Measurements from ENCODE around the gene IRF1. TPM values are rescaled to one million over a fixed set of nuclear protein-coding genes. Genes with fewer than 3 reads are reported as not detected.

The IRF1 gene
- total and polyA plus RNA-seq, 2 of the 4 experiments (the other 2 are of a cell fraction), result 11.1 to 18.9 TPM

DNA sequence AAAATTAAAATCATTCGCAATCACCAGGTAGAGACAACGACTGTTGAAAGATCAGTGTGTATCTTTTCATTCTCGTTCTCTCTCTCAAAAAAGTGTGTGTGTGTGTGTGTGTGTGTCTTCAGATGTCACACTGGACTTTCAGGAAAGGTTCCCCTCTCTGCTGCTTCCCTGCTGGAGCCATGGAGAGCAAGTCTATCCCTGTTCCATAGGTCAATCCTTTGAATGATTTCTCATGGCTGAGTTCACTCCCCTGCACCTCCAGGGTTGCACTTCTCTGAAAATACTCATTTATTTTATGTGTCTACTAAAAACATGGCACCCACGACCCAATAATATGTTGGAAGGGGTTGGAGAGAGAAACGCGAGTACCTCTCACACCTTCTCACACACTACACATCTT lies 28.2 kb downstream of the IRF1 start:
- Histone ChIP-seq H3K9ac (ENCODE audit: low read depth, low read length) (no peak overlapping the region), H4K5ac (ENCODE audit: low read depth, low read length) (no peak overlapping the region), H3K9me1 (ENCODE audit: insufficient read depth, low read length) (peaks cover 35% of the 10 kb centered on the region), H3K18ac (ENCODE audit: low read depth, low read length) (no peak overlapping the region), H3K36me3 (ENCODE audit: control insufficient read depth, insufficient read depth, low read length) (no peaks in the 10 kb centered on the region), H2AFZ (replicated peaks; ENCODE audit: low read length, poor library complexity) (no peak overlapping the region), H2AK9ac (replicated peaks; ENCODE audit: low read depth, low read length, poor library complexity) (no peak overlapping the region), H3K79me1 (ENCODE audit: low read depth in 1 of 2, low read length in 2 of 2) (peaks cover 0 to 20% of the 10 kb centered on the region in 2 experiments; a peak in 2 of 4 replicates), H2BK20ac (ENCODE audit: low read depth, low read length) (no peak overlapping the region), H4K8ac (ENCODE audit: low read depth in 2 of 2, low read length in 2 of 2) (no peak overlapping the region), H3K14ac (replicated peaks; ENCODE audit: low read depth, low read length) (no peak overlapping the region), H2BK5ac (ENCODE audit: low read depth, low read length, poor library complexity, severe bottlenecking) (no peak overlapping the region), H4K91ac (ENCODE audit: insufficient read depth, low read depth, low read length) (peak overlapping the region; percentile 23; the same call in 1 of the 2 replicates), H3K27ac (ENCODE audit: insufficient read depth, low read length) (no peak overlapping the region), H3K56ac (ENCODE audit: extremely low read depth, insufficient read depth, low read length) (no peak overlapping the region), H3K4me1 (ENCODE audit: control insufficient read depth, insufficient read depth, low read length) (peaks cover 36% of the 10 kb centered on the region), H3K9me3 (ENCODE audit: control insufficient read depth, insufficient read depth, low read length) (no peaks in the 10 kb centered on the region), H3K4ac (ENCODE audit: low read depth, low read length) (peak overlapping the region; percentile 20; the same call in 1 of the 2 replicates), H4K20me1 (ENCODE audit: insufficient read depth, low read length) (no peaks in the 10 kb centered on the region), H2BK120ac (ENCODE audit: low read depth, low read length) (no peak overlapping the region), H3K4me2 (ENCODE audit: low read depth, low read length) (no peak overlapping the region), H2BK15ac (ENCODE audit: low read depth, low read length) (0 out of 3 replicates have a peak overlapping the region, but pooled peaks have one; percentile 53), H3K4me3 (ENCODE audit: insufficient read depth, low read depth, low read length) (no peak overlapping the region), H3K23ac (ENCODE audit: low read depth, low read length) (no peak overlapping the region), H3K27me3 (ENCODE audit: control insufficient read depth, insufficient read depth, low read length) (no peaks in the 10 kb centered on the region), H2AK5ac (ENCODE audit: low read depth, low read length) (peak overlapping the region; percentile 31; the same call in 1 of the 2 replicates)
- intact Hi-C loops (cut with micrococcal nuclease) (no loop called here), in situ Hi-C loops (cut with MboI; ENCODE audit: low sequenced_read_pairs) (no loop called here), dilution Hi-C loops (cut with HindIII; ENCODE audit: low sequenced_read_pairs, unreplicated experiment) (no loop called here)
- no CpG with 5 or more reads among the region's 6 CpGs for WGBS, 2 experiments (ENCODE audit: extremely low coverage in 2 of 2, insufficient read length in 1 of 2)
- ATAC-seq (ENCODE audit: low read depth) (no peak), DNase-seq (no peak)
- no TSS peak for BruUV-seq (replicated peaks)
- ChIA-PET CTCF (no interaction called here), POLR2A (ENCODE audit: unreplicated experiment) (no interaction called here)
- TF ChIP-seq SMC3 (IDR thresholded peaks at IDR 0.05; ENCODE audit: low read depth, low read length) (no peak), MXI1 (IDR thresholded peaks at IDR 0.05; ENCODE audit: borderline replicate concordance, low read depth, low read length) (no peak)
